PC-9 (cell line): ENCODE measurements around the gene OSBPL2. TPM values are rescaled to one million over a fixed set of nuclear protein-coding genes. Genes with fewer than 3 reads are reported as not detected.

ENCODE experiments used
- BruUV-seq: library from RNA; stranded (reverse); fragments of 400-500 nt; replicated peaks from 2 replicates; lab custom pipeline; 2021; lab: Mats Ljungman, UMichigan
- CTCF ChIA-PET: fragments of 300-600 bp; sonication (Branson Sonifier 250); formaldehyde crosslinking; loops from one replicate; lab custom pipeline; 2022; ENCODE audit warnings: antibody characterized with exemption; lab: Charles Lee
- POLR2A ChIA-PET: fragments of 300-600 bp; sonication (Branson Sonifier 250); formaldehyde crosslinking; loops from one replicate; lab custom pipeline; 2022; ENCODE audit warnings: antibody characterized with exemption; ENCODE audit not compliant: unreplicated experiment; lab: Charles Lee
- DNase-seq, 2 experiments: peaks; one replicate each; pipeline versions ENCODE4 v3.0.0 to v3.0.0-alpha.2; 2015 to 2022; ENCODE audit warnings: mixed read lengths in 1 of 2
- H2AFZ ChIP-seq: fragments of 200-600 bp; sonication (generic); 2 replicates; pipeline ENCODE4 v1.8.1; 2017; ENCODE audit warnings: antibody characterized with exemption
- H3F3A ChIP-seq: fragments of 200-600 bp; sonication (generic); 2 replicates; pipeline ENCODE4 v1.8.1; 2017; ENCODE audit warnings: antibody characterized with exemption, mild to moderate bottlenecking, low read depth; ENCODE audit not compliant: insufficient read depth
- H3K27ac ChIP-seq: fragments of 200-600 bp; sonication (generic); 2 replicates; pipeline ENCODE4 v1.6.1; 2016; ENCODE audit warnings: mixed run types
- H3K27me3 ChIP-seq: fragments of 200-600 bp; sonication (generic); 2 replicates; pipeline ENCODE4 v1.6.1; 2016; ENCODE audit warnings: low read depth, mixed run types; ENCODE audit not compliant: insufficient read depth
- H3K36me3 ChIP-seq: fragments of 200-600 bp; sonication (generic); 2 replicates; pipeline ENCODE4 v1.6.1; 2016; ENCODE audit warnings: low read depth, mixed run types
- H3K4me1 ChIP-seq: fragments of 200-600 bp; sonication (generic); replicated peaks from 2 replicates; pipeline ENCODE4 v1.6.1; 2016; ENCODE audit warnings: mixed run types; ENCODE audit not compliant: insufficient read depth
- H3K4me2 ChIP-seq: fragments of 200-600 bp; sonication (generic); 2 replicates; pipeline ENCODE4 v1.6.1; 2017; ENCODE audit warnings: mixed run types
- H3K4me3 ChIP-seq: fragments of 200-600 bp; sonication (generic); 2 replicates; pipeline ENCODE4 v1.6.1; 2016; ENCODE audit warnings: mixed run types
- H3K79me2 ChIP-seq: fragments of 200-600 bp; sonication (generic); 2 replicates; pipeline ENCODE4 v1.6.1; 2017; ENCODE audit warnings: low read depth, mixed run types
- H3K9me2 ChIP-seq: fragments of 200-600 bp; sonication (generic); 2 replicates; pipeline ENCODE4 v1.8.1; 2017; ENCODE audit warnings: mild to moderate bottlenecking; ENCODE audit not compliant: insufficient read depth
- H3K9me3 ChIP-seq: fragments of 200-600 bp; sonication (generic); 2 replicates; pipeline ENCODE4 v1.8.1; 2016; ENCODE audit warnings: low read depth; ENCODE audit not compliant: insufficient read depth
- H4K20me1 ChIP-seq: fragments of 200-600 bp; sonication (generic); 2 replicates; pipeline ENCODE4 v1.8.1; 2017; ENCODE audit not compliant: insufficient read depth
- CTCF ChIP-seq: fragments of 200-600 bp; sonication (generic); conservative IDR thresholded peaks from 2 replicates; pipeline ENCODE4 v1.6.1; 2017; ENCODE audit warnings: mixed run types, antibody characterized with exemption, mild to moderate bottlenecking, moderate library complexity
- EZH2 ChIP-seq: fragments of 200-600 bp; sonication (generic); IDR thresholded peaks from 2 replicates; pipeline ENCODE4 v1.8.0; 2017; ENCODE audit warnings: antibody characterized with exemption, low read depth
- intact Hi-C: fragments of 100-400 bp; cut with micrococcal nuclease; formaldehyde crosslinking; loops from one replicate; pipeline ENCODE4 v1.10.0; 2022; ENCODE audit not compliant: unreplicated experiment
- total RNA-seq: library from RNA; stranded (reverse); gene quantifications from 2 replicates; pipeline ENCODE4 v1.2.3, GENCODE V29; 2021

Gene OSBPL2
- total RNA-seq, 1 experiment from 2014 or later, result 84.8 TPM

- H3K4me3 ChIP-seq, result no peak overlapping the region
- no peaks in the 10 kb centered on the region for H3K9me3 ChIP-seq
- no peak overlapping the region for H3K4me2 ChIP-seq
- DNase-seq, result no peak
- peaks cover 27% of the 10 kb centered on the region for H3K79me2 ChIP-seq
- no peak overlapping the region for H3K27ac ChIP-seq
- TF ChIP-seq EZH2 (no peak), CTCF (no peak)
- peaks cover 38% of the 10 kb centered on the region for H3K36me3 ChIP-seq
- H2AFZ ChIP-seq, result no peak overlapping the region
- ChIA-PET POLR2A (no interaction called here), CTCF (no interaction called here)
- no peaks in the 10 kb centered on the region for H3K9me2 ChIP-seq
- H3K4me1 ChIP-seq, result no peaks in the 10 kb centered on the region
- no peaks in the 10 kb centered on the region for H3K27me3 ChIP-seq
- intact Hi-C loops, result no loop called here
- H4K20me1 ChIP-seq, result peaks cover 83% of the 10 kb centered on the region
- H3F3A ChIP-seq, result peaks cover 78% of the 10 kb centered on the region
- no TSS peak for BruUV-seq
These were observed 75.4 kb downstream of the OSBPL2 start for GRCh38 chr20:62313460-62314338.

GRCh38 chr20:62314339-62314638 is 76.0 kb downstream of the OSBPL2 start:
- Histone ChIP-seq H3K36me3 (peaks cover 34% of the 10 kb centered on the region), H2AFZ (no peak overlapping the region), H4K20me1 (peaks cover 83% of the 10 kb centered on the region), H3K27me3 (no peaks in the 10 kb centered on the region), H3K4me2 (no peak overlapping the region), H3K9me2 (no peaks in the 10 kb centered on the region), H3K4me3 (no peak overlapping the region), H3K79me2 (peaks cover 26% of the 10 kb centered on the region), H3K9me3 (no peaks in the 10 kb centered on the region), H3K4me1 (no peaks in the 10 kb centered on the region), H3K27ac (no peak overlapping the region), H3F3A (peaks cover 79% of the 10 kb centered on the region)
- no TSS peak for BruUV-seq
- POLR2A ChIA-PET, result no interaction called here
- TF ChIP-seq EZH2 (no peak), CTCF (no peak)
- intact Hi-C loops, result no loop called here
- CTCF ChIA-PET, result no interaction called here
- no peak for DNase-seq

- no peak overlapping the region for H3K4me3 ChIP-seq
- intact Hi-C loops, result no loop called here
- H3F3A ChIP-seq, result peaks cover 82% of the 10 kb centered on the region
- ChIA-PET POLR2A (no interaction called here), CTCF (no interaction called here)
- H3K4me2 ChIP-seq, result no peak overlapping the region
- H3K36me3 ChIP-seq, result peaks cover 32% of the 10 kb centered on the region
- H3K9me3 ChIP-seq, result no peaks in the 10 kb centered on the region
- H3K9me2 ChIP-seq, result no peaks in the 10 kb centered on the region
- TF ChIP-seq EZH2 (no peak), CTCF (no peak)
- H3K4me1 ChIP-seq, result no peaks in the 10 kb centered on the region
- H3K79me2 ChIP-seq, result peaks cover 26% of the 10 kb centered on the region
- no peak overlapping the region for H2AFZ ChIP-seq
- no peak for DNase-seq
- H3K27me3 ChIP-seq, result no peaks in the 10 kb centered on the region
- H4K20me1 ChIP-seq, result peaks cover 85% of the 10 kb centered on the region
- no peak overlapping the region for H3K27ac ChIP-seq
- no TSS peak for BruUV-seq
These were observed 76.5 kb downstream of the OSBPL2 start for GRCh38 chr20:62314711-62315302.
